NCI-H1417 (cell line): Measurements from ENCODE around the gene EEIG1.
A peak's percentile ranks its signal among the peaks of the same experiment; 100 is the strongest.

Experiments
- DNase-seq, 3 experiments: peaks; one replicate each; lab custom pipeline; 2025; lab: John Stamatoyannopoulos, UW

The EEIG1 gene

GRCh38 chr9:127941062-127941960, 39.5 kb downstream of the EEIG1 start:
- DNase-seq = no peak

- no peak for DNase-seq
Observed at GRCh38 chr9:127940593-127940992, 40.2 kb downstream of the EEIG1 start.

- DNase-seq = no peak
Observed at GRCh38 chr9:127938298-127938690, 42.5 kb downstream of the EEIG1 start.

GRCh38 chr9:127937388-127938297, 43.1 kb downstream of the EEIG1 start, which contains the start of gene DPM2:
Gene DPM2, minus strand, starts transcription at chr9:127937854. Its CDS starts 34 bp downstream, at chr9:127937820.
- peak; percentile 66 to 84 (median 79) for DNase-seq

GRCh38 chr9:127937056-127937387, 43.8 kb downstream of the EEIG1 start:
- DNase-seq = no peak

GRCh38 chr9:127936347-127936852, 44.4 kb downstream of the EEIG1 start:
- DNase-seq = no peak

- no peak for DNase-seq
Observed at GRCh38 chr9:127935765-127936221, 45.0 kb downstream of the EEIG1 start.

- DNase-seq = no peak
Observed at GRCh38 chr9:127934986-127935385, 45.8 kb downstream of the EEIG1 start.

- no peak for DNase-seq
Observed at GRCh38 chr9:127934248-127934647, 46.5 kb downstream of the EEIG1 start.

- DNase-seq = peak; percentile 22 to 83 (median 82)
Observed at GRCh38 chr9:127931092-127931881, 49.5 kb downstream of the EEIG1 start.
